Endothelial cell of umbilical vein (primary cell): ENCODE data around the gene ADAMTSL3. TPM values are rescaled to one million over a fixed set of nuclear protein-coding genes. Genes with fewer than 3 reads are reported as not detected.

Experiments used
- BruUV-seq: library from RNA; stranded (reverse); fragments of 400-500 nt; replicated peaks from 2 replicates; lab custom pipeline; 2021; lab: Mats Ljungman, UMichigan
- CTCF ChIA-PET: fragments of 300-600, 350-600 bp; sonication (Branson Sonifier 250); formaldehyde crosslinking; loops from one replicate; lab custom pipeline; 2021; ENCODE audit warnings: antibody characterized with exemption, inconsistent platforms; lab: Charles Lee
- POLR2A ChIA-PET: fragments of 300-600, 350-600 bp; sonication (Branson Sonifier 250); formaldehyde crosslinking; loops from one replicate; lab custom pipeline; 2021; ENCODE audit warnings: antibody characterized with exemption, inconsistent platforms; lab: Charles Lee
- DNase-seq: peaks from one replicate; pipeline ENCODE4 v3.0.0-alpha.2; 2011; ENCODE audit warnings: low read depth, low spot score
- FAIRE-seq: peaks from 2 replicates; lab custom pipeline; 2011; peaks lifted over from hg19 to GRCh38; lab: Jason Lieb, UNC
- H2AFZ ChIP-seq: 2 replicates; pipeline ENCODE4 v1.6.0; 2012; ENCODE audit warnings: low read depth, low read length, control low read depth, inconsistent platforms
- H3K27ac ChIP-seq: 2 replicates; pipeline ENCODE4 v1.5.1; 2011; ENCODE audit warnings: low read depth, mild to moderate bottlenecking, control low read depth, low read length, moderate library complexity; ENCODE audit not compliant: insufficient read depth
- H3K27me3 ChIP-seq, 2 experiments: 2 replicates each; pipeline versions ENCODE4 v1.6.0 to v1.6.1; 2011; ENCODE audit warnings: low read length in 2 of 2, mixed read lengths in 1 of 2; ENCODE audit not compliant: control insufficient read depth in 2 of 2, insufficient read depth in 2 of 2
- H3K36me3 ChIP-seq, 2 experiments: 2 replicates in 1 of 2; 3 replicates in 1 of 2; pipeline ENCODE4 v1.5.1; 2011; ENCODE audit warnings: low read length in 2 of 2, mild to moderate bottlenecking in 1 of 2, moderate library complexity in 1 of 2; ENCODE audit not compliant: control insufficient read depth in 2 of 2, insufficient read depth in 2 of 2; ENCODE audit errors: extremely low read depth in 1 of 2
- H3K4me1 ChIP-seq: 3 replicates; pipeline ENCODE4 v1.5.1; 2011; ENCODE audit warnings: mild to moderate bottlenecking, low read length; ENCODE audit not compliant: control insufficient read depth, insufficient read depth; ENCODE audit errors: extremely low read depth
- H3K4me2 ChIP-seq: 2 replicates; pipeline ENCODE4 v1.6.1; 2011; ENCODE audit warnings: low read length, control low read depth, mixed read lengths; ENCODE audit not compliant: insufficient read depth
- H3K4me3 ChIP-seq, 3 experiments: fragments of 200-600 bp in 1 of 3; sonication (generic), shearing (Covaris generic) in 1 of 3; replicated peaks in 1 of 3; 2 replicates each; pipeline ENCODE4 v1.5.1; 2011 to 2016; ENCODE audit warnings: control low read depth in 3 of 3, low read length in 3 of 3, mild to moderate bottlenecking in 2 of 3, inconsistent platforms in 1 of 3, low read depth in 1 of 3, moderate library complexity in 1 of 3; ENCODE audit not compliant: insufficient read depth in 1 of 3
- H3K79me2 ChIP-seq: 2 replicates; pipeline ENCODE4 v1.6.0; 2012; ENCODE audit warnings: low read length, inconsistent platforms; ENCODE audit not compliant: control insufficient read depth, insufficient read depth
- H3K9ac ChIP-seq: replicated peaks from 2 replicates; pipeline ENCODE3; 2011; ENCODE audit warnings: low read length, control low read depth; ENCODE audit not compliant: insufficient read depth; ENCODE audit errors: extremely low read depth
- H3K9me1 ChIP-seq: replicated peaks from 3 replicates; pipeline ENCODE4 v1.6.0; 2011; ENCODE audit warnings: mild to moderate bottlenecking, low read length; ENCODE audit not compliant: control insufficient read depth, insufficient read depth; ENCODE audit errors: extremely low read depth
- H3K9me3 ChIP-seq: replicated peaks from 2 replicates; pipeline ENCODE4 v1.5.1; 2012; ENCODE audit warnings: low read length, inconsistent platforms; ENCODE audit not compliant: control insufficient read depth, insufficient read depth
- H4K20me1 ChIP-seq: replicated peaks from 2 replicates; pipeline ENCODE3; 2011; ENCODE audit warnings: mild to moderate bottlenecking, low read length; ENCODE audit not compliant: control insufficient read depth, insufficient read depth; ENCODE audit errors: extremely low read depth
- CTCF ChIP-seq, 2 donors: IDR thresholded peaks; 1 replicate in 1 of 2; 2 replicates in 1 of 2; pipeline ENCODE4 v1.5.1; 2011; ENCODE audit warnings: low read length in 2 of 2, mild to moderate bottlenecking in 2 of 2, moderate library complexity in 2 of 2, control low read depth in 1 of 2, inconsistent platforms in 1 of 2, low read depth in 1 of 2; ENCODE audit not compliant: insufficient read depth in 1 of 2; ENCODE audit errors: extremely low read depth in 1 of 2
- EZH2 ChIP-seq: IDR thresholded peaks from 2 replicates; pipeline ENCODE4 v1.6.1; 2012; ENCODE audit warnings: borderline replicate concordance, low read depth, mild to moderate bottlenecking, moderate library complexity, low read length, inconsistent platforms; ENCODE audit not compliant: severe bottlenecking
- FOS ChIP-seq: IDR thresholded peaks from 2 replicates; pipeline ENCODE4 v1.6.1; 2011; ENCODE audit warnings: mild to moderate bottlenecking, low read length, moderate library complexity, borderline replicate concordance; ENCODE audit not compliant: insufficient read depth
- GATA2 ChIP-seq: IDR thresholded peaks from 2 replicates; pipeline ENCODE4 v1.7.0; 2011; ENCODE audit warnings: low read depth, mild to moderate bottlenecking, moderate library complexity, mixed read lengths, low read length; ENCODE audit not compliant: insufficient read length, insufficient read depth
- JUN ChIP-seq: IDR thresholded peaks from 2 replicates; pipeline ENCODE4 v1.6.1; 2011; ENCODE audit warnings: borderline replicate concordance, low read depth; ENCODE audit not compliant: insufficient read length, insufficient read depth
- MYC ChIP-seq: IDR thresholded peaks from one replicate; pipeline ENCODE4 v1.6.1; 2011; ENCODE audit warnings: mild to moderate bottlenecking, low read depth, low read length
- POLR2A ChIP-seq: IDR thresholded peaks from 2 replicates; pipeline ENCODE4 v1.6.1; 2012; ENCODE audit warnings: low read depth, mild to moderate bottlenecking, control low read depth, low read length
- POLR2AphosphoS5 ChIP-seq: IDR thresholded peaks from 2 replicates; pipeline ENCODE4 v1.6.1; 2012; ENCODE audit warnings: low read depth, mild to moderate bottlenecking, control low read depth, low read length, moderate library complexity; ENCODE audit not compliant: insufficient read depth
- dilution Hi-C: fragments of 300-500 bp; cut with MboI; formaldehyde crosslinking; loops from one replicate; pipeline ENCODE4 v1.15.0; 2019; ENCODE audit warnings: low sequenced_read_pairs; ENCODE audit not compliant: extremely low pct_ligation_motif_present
- intact Hi-C: fragments of 100-400 bp; cut with micrococcal nuclease; formaldehyde crosslinking; loops from one replicate; pipeline ENCODE4 v1.10.0; 2022
- polyA plus RNA-seq, 4 experiments: library from polyadenylated mRNA; depleted of rRNA in 3 of 4; stranded (reverse) in 3 of 4; unstranded in 1 of 4; fragments of >200 nt; gene quantifications; 2 replicates each; pipeline versions ENCODE4 v1.2.1 to v1.2.3, GENCODE V29; 2011 to 2012; ENCODE audit warnings: missing spikeins in 1 of 4
- total RNA-seq: library from RNA; stranded (reverse); gene quantifications from 2 replicates; pipeline ENCODE4 v1.2.3, GENCODE V29; 2021
- TF ChIP-seq, protein P1 (sequence below): IDR thresholded peaks from 2 replicates; pipeline ENCODE4 v1.6.1; 2011; ENCODE audit not compliant: insufficient read depth, insufficient read length

Gene ADAMTSL3
- total and polyA plus RNA-seq, 2 donors (not counting 3 experiments of a cell fraction or from before 2014, with no cell fraction given): not detected

GRCh38 chr15:83695246-83695645, 41.3 kb downstream of the ADAMTSL3 start:
- no peak for FAIRE-seq
- dilution Hi-C loops: no loop called here
- intact Hi-C loops: no loop called here
- Histone ChIP-seq H4K20me1 (no peaks in the 10 kb centered on the region), H2AFZ (no peak overlapping the region), H3K4me2 (no peak overlapping the region), H3K4me3 (no peak overlapping the region), H3K36me3 (no peaks in the 10 kb centered on the region), H3K79me2 (no peaks in the 10 kb centered on the region), H3K27ac (no peak overlapping the region), H3K9me3 (peaks cover 2% of the 10 kb centered on the region), H3K9me1 (no peaks in the 10 kb centered on the region), H3K27me3 (no peaks in the 10 kb centered on the region), H3K9ac (no peak overlapping the region), H3K4me1 (no peaks in the 10 kb centered on the region)
- no peak for TF ChIP-seq CTCF (IDR thresholded peaks at IDR 0.05; ENCODE audit: extremely low read depth in 1 of 2, insufficient read depth in 1 of 2, low read depth in 1 of 2, low read length in 2 of 2)
- TF ChIP-seq JUN: no peak
- TF ChIP-seq GATA2: no peak
- no peak for TF ChIP-seq MYC
- no peak for TF ChIP-seq EZH2
- no TSS peak for BruUV-seq
- no peak for DNase-seq
- POLR2A ChIA-PET: no interaction called here
- CTCF ChIA-PET: no interaction called here

GRCh38 chr15:83695901-83696425, 42.0 kb downstream of the ADAMTSL3 start:
- Histone ChIP-seq H3K4me2 (no peak overlapping the region), H3K4me3 (no peak overlapping the region), H3K27ac (no peak overlapping the region), H3K9me3 (peaks cover 2% of the 10 kb centered on the region), H3K79me2 (no peaks in the 10 kb centered on the region), H3K36me3 (no peaks in the 10 kb centered on the region), H2AFZ (no peak overlapping the region), H3K4me1 (no peaks in the 10 kb centered on the region), H3K27me3 (no peaks in the 10 kb centered on the region), H3K9ac (no peak overlapping the region), H3K9me1 (no peaks in the 10 kb centered on the region), H4K20me1 (no peaks in the 10 kb centered on the region)
- TF ChIP-seq MYC (no peak), CTCF (IDR thresholded peaks at IDR 0.05; ENCODE audit: extremely low read depth in 1 of 2, insufficient read depth in 1 of 2, low read depth in 1 of 2, low read length in 2 of 2) (no peak), EZH2 (no peak), FOS (no peak), JUN (no peak), POLR2AphosphoS5 (no peak), GATA2 (no peak), POLR2A (no peak)
- TF ChIP-seq, protein P1, sequence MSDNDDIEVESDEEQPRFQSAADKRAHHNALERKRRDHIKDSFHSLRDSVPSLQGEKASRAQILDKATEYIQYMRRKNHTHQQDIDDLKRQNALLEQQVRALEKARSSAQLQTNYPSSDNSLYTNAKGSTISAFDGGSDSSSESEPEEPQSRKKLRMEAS: no peak
- BruUV-seq: no TSS peak
- intact Hi-C loops: no loop called here
- dilution Hi-C loops: no loop called here
- DNase-seq (no peak), FAIRE-seq (no peak)
- POLR2A ChIA-PET: no interaction called here
- CTCF ChIA-PET: no interaction called here
